Endothelial cell of hepatic sinusoid (primary cell): Measurements from ENCODE around the gene DYRK1A.
"Not testable (repeated sequence)": the region's sequence is repeated elsewhere in the genome, so short reads cannot be mapped to it uniquely, and the experiment has no call there.

ENCODE experiments used
- in situ Hi-C: cut with HindIII; loops from 2 replicates; pipeline ENCODE4 v1.10.0; 2017; ENCODE audit warnings: low sequenced_read_pairs

The DYRK1A gene

DNA sequence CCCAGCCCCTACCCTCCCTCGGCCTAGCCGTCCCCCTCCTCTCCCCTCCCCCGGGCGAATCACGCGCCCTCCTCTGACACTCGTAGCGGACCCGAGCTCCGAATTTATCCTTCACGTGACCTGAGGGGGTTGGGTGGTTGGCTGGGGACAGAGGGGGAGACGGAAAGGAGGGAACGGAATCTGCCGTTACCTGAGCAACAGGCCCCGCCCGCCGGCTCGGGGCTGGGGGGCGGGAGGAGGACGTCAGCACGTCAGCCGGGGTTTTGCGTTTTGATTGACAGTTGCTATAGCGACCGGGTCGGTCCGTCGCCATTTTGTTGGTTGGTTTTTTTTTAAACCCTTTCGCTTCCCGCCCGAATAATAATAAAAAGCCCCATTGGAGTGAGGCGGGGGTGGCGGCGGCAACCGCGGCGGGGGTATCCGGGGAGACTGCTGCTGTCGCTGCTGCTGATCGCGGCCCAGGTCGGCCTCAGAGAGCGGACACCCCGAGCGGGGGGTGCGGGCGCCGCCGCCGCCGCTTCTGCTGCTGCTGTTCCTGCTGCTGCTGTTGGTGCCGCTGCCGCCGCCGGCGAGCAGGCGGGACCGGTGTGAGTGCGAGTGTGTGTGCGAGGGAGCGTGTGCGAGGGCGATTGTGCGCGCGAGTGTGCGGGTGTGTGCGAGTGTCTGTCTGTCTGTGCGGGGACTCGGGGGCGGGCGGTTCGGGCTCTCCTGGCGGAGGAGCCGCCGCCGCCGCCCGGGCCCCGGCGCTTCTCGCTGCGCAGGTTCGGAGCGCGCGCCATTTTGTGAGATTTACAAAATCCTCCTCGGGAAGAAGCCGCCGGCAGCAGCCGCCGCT, at the start of gene DYRK1A:
DYRK1A (plus strand) TSS at position 292 of the 835 bp plus-strand sequence. CDS start 53,602 bp downstream, outside the sequence.
- in situ Hi-C loops: no loop called here

DNA sequence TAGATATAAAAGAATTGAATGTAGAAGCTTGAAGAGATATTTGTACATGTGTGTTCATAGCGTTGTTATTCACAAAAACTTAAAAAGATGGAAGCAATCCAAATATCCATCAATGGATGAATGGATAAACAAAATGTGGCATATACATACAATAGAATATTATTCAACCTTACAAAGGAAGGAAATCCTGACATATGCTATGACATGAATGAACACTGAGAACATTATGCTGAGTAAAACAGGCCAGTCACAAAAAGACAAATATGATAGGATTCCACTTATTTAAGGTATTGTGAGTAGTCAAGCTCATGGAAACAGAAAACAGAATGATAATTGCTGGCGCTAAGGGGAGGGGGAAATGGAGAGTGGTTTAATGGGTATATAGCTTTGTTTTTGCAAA, 47.0 kb upstream of the DYRK1A start:
- in situ Hi-C loops: no loop called here

DNA sequence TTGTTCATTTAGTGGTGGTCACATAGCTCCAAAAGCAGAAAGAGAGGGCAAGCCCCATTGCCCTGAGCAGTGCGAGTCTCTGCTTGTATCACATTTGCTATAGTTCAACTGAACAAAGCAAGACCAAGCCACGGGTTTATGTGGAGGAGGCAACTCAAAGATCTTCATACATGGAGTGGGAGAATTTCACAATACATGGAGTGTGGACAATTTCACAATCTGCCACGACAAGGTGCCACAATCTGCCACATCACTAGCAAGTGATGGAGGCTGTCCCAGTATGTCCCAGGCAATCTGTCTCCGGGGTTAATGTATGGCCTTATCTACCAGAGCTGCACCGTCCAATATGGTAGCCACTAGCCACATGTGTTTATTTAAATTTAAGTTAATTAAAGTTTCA, 44.5 kb upstream of the DYRK1A start:
- in situ Hi-C loops: no loop called here

DNA sequence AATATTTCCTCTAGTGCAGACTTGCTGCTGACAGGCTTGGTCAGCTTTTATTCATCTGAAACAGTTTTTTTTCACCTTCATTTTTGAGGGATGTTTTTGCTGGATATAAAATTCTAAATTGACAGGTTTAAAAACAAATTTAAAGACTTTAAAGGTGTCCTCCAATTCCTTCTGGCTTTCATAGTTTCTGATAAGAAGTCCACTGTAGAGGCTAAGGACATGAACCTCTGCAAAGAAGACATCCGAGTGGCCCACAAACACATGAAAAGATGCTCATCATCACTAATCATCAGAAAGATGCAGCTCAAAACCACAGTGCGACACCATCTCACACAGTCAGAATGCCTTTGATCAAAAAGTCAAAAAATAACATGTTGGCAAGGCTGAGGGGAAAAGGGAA, 42.0 kb upstream of the DYRK1A start:
- in situ Hi-C loops: no loop called here

DNA sequence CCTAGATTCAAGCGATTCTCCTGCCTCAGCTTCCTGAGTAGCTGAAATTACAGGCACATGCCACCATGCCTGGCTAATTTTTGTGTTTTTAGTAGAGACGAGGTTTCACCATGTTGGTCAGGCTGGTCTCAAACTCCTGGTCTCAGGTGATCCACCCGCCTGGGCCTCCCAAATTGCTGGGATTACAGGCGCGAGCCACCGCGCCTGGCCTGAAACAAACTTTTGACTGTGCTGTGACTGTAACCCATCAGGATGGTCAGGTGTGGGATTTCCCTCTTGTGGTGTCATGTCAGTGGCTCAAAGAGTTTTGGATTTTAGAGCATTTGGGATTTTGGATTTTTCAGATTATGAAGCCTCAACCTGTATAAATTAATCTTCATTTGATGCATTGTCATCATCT, 38.4 kb upstream of the DYRK1A start:
- in situ Hi-C loops: not testable (repeated sequence)

DNA sequence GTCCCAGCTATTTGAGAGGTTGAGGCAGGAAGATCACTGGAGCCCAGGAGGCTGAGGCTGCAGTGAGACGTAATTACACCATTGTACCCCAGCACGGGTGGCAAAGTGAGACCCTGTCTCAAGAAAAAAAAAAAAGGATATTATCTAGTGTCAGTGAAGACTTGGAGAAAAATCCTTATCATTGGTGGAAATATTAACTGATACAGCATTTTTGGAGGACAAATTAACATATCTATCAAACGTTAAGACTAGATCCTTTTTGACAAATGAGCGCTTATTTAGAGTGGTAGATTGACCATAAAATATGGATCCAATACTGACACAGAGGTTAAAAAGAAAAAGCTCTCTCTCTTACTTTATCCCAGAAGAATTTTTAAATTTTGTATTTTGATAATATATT, 35.2 kb upstream of the DYRK1A start:
- in situ Hi-C loops: no loop called here

DNA sequence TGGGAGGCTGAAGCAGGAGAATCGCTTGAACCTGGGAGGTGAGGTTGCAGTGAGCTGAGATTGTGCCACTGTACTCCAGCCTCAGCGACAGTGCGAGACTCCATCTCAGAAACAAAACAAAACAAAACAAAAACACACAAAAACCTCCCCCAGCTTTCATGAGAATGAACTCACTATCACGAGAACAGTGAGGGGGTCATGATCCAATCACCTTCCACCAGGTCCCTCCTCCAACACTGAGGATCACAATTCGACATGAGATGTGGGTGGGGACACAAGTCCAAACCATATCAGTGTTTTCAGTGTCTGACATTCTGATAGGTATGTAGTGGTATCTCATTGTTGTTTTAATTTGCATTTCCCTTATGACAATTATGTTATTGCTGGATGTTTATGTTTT, 31.5 kb upstream of the DYRK1A start:
- in situ Hi-C loops: no loop called here

DNA sequence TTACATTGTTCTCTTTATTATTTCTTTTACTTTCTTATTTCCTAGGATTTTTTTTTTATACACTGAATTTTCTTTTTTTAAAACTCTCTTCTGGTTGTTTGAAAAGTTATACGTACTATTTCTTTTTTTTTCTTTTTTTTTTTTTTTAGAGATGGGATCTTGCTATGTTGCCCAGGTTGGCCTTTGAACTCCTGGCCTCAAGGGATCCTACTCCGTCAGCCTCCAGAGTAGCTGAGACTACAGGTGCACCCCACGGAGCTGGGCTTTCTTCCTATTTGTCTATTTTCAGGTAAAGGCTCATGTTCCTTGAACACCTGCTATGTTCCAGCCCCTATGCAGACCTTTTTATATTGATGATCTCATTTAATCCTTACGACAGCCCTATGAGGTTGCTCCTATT, 29.4 kb upstream of the DYRK1A start:
- in situ Hi-C loops: no loop called here

DNA sequence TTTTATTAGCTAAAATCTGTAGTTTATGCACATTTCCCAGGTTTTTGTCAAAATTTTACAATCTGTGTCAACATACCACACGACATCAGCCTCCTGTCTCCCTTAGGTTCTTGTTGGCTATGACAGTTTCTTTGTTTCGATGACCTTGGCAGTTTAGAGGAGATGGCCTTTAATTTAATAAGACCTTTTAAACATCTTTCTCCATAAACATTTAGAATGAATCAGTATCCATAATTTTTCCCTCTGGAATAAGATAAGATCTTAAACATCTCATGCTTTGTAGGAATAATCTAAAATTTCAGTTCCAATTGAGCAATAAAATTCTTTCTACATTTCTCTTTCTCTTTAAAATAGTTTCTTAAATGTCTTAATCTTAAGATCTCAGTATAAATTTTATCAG, 28.7 kb upstream of the DYRK1A start:
- in situ Hi-C loops: no loop called here

DNA sequence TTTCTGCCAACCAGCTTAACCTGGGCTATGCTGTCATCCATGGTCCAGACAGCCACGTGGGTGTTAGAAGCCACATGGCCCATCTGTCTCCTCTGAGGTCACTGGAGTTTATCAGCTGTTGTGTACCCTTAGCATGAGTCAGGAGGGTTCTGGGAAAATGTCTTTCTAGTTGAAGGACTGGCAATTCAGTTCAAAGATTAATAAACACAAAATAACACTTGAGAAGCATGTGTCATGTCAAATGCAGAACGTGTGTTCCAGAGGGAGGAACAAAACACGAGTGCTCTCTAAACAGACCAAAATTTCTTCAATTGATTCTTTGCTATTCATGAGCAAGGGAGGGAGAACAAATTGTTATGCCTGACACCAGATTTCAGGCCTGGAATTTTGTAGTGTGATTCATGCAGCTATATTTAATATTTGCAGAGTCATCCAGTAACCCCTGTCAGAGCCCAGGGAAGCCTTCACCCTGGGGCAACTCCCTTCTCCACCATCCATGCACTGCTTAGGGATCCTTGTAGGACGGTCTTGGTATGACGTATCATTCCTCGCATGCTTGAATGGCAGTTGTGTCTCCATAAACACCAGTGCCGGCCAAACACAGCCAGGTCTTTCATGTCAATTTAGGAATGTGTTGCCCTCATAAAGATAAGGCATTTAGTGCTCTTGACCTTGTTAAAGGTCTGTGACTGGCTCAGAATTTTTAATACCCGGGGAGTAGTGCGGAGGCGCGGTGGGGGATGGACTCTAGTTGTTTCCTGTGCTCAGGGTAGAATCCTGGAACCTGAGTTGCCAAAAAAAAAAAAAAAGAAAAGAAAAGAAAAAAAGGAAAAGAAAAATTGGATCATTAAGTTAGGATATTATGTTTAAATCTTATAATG, 27.7 kb upstream of the DYRK1A start:
- in situ Hi-C loops: no loop called here

DNA sequence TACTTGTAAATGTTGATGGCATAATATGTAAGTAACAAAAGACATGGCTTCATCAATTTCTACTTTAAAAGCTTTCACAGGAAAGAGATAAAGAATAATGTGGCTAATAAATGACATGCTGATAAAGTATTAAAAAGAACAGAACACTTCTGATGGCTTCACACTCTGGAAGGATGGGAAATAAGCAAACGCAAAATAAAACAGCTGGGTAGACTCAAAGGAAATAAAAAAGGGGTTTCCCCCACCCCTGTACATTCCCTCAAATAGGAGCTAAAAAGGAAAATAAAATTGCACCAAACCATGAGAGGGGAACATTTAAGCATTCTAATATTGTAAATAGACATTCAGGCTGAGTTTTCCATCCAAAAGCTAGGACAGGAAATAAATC, 27.0 kb upstream of the DYRK1A start:
- in situ Hi-C loops: no loop called here

DNA sequence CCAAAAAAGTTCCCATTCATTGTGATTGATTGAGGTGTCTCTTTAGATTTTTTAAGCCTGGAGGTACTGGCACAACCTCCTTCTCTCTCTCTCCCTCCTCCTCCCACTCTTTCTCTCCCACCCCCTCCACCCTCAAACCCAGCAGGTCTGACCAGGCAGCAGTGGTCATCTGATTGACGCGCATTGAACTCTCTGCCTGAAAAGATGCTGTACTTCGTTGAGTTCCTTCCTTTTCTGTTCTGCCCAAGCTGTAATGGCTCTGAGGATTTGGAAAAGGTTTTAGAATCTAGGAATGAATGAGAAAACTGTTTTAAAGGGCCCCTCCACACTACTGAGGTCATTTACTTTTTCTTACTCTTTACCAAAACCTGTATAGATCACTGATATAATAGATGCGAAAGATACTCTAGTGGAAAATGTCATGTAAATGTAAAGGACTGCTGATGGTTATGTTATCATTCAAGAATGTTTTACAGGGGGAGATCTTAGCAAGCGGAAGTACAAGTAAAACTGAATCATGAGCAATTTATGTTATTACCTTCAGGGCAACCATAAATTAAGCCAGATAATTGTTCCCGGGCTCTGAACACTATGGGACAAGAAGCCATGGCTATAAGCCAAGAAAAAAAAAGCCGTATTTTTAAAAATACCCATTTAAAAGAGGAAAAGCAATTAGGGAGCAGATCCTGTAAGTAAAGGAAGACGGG, 25.2 kb upstream of the DYRK1A start:
- in situ Hi-C loops: no loop called here

DNA sequence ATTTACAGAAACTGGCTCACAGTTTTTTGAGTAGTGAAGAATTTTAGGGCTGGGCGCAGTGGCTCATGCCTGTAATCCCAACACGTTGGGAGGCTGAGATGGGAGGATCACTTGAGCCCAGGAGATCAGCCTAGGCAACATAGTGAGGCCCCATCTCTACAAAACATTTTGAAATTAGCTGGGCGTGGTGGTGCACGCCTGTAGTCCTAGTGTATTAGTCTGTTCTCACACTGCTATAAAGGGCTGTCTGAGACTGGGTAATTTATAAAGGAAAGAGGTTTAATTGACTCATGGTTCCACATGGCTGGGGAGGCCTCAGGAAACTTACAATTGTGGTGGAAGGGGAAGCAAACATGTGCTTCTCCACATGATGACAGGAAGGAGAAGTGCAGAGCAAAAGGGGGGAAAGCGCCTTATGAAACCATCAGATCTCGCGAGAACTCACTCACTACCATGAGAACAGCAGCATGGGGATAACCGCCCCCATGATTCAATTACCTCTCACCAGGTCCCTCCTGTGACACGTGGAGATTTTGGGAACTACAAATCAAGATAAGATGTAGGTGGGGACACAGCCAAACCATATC, 24.4 kb upstream of the DYRK1A start:
- in situ Hi-C loops: no loop called here

DNA sequence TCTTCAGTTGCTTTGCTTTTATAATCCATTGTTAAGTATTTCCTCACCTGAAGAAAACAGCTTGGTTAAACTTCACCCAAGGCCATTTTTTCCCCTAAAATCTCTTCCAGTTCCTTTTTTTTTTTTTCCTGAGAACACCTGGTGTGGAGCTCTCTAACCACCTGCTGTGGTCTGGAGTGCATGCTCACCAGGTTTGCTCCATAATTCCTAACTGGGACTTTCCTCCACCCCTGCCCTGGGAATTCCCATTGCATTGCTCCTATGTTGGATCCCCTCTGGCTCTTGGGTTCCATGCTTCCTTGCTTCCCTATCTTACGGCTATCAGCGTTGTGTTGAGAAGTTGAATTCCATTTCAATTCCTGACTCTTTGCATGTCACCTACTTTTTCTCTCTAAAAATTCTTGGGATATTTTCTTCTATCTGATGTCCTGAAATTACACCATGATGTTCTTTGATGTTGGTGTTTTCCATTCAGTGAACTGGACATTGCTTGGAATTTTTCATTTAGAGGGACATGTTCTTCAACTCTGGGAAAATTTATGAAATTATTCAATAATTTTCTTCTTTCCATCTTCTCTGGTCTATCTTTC, 19.6 kb upstream of the DYRK1A start:
- in situ Hi-C loops: no loop called here

DNA sequence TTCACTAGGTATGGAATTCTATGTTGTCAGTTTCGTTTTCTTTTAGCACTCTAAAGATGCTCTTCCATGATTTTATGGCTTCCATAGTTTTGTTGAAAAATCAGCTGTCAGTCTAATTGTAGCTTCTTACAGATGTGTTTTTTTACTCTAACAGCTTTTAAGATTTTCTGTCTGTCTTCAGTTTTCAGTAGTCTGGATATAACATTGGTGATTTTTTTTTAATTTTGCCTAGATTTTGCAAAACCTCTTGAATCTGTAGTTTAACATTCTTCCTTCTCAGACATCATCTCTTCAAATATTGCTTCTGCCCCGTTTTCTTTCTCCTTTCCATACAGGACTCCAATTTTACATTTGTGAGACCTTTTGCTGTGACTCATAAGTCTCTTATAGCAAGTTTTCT, 17.9 kb upstream of the DYRK1A start:
- in situ Hi-C loops: no loop called here

DNA sequence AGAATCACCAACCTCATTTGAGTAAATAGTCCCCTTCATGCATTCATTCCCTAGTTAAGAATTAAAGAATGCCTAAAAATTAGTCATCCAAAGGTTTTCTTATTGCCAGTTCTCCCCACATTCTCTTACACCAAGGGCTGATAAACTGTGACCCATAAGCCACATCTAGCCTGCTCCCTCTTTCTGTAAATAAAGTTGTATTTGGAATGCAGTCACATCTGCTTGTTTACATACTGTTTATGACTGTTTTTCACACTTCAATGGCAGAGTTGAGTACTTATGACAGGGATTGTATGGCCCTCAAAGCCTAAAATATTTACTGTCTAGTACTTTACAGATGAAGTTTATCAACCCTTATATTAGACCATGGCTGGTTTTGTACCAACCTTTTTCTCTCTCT, 16.1 kb upstream of the DYRK1A start:
- in situ Hi-C loops: no loop called here

DNA sequence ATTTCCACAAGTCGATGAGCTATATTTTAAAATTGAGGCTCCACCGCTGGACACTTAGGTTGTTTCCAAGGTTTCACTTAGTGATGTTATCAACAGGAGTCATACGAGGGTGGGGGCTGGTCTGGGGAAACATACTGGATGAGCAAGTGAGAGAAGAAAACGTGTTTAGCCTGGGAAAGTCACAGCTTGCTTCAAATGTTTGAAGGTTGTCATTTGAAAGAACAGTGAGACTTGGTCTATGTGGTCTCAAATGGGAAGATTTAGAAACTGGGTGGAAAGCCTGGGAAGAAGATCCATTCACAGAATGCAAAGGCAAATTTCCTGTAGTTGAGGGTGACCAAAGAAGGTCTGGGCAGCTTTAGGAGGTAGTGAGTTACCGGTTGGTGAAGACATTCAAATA, 9.9 kb upstream of the DYRK1A start:
- in situ Hi-C loops: no loop called here

DNA sequence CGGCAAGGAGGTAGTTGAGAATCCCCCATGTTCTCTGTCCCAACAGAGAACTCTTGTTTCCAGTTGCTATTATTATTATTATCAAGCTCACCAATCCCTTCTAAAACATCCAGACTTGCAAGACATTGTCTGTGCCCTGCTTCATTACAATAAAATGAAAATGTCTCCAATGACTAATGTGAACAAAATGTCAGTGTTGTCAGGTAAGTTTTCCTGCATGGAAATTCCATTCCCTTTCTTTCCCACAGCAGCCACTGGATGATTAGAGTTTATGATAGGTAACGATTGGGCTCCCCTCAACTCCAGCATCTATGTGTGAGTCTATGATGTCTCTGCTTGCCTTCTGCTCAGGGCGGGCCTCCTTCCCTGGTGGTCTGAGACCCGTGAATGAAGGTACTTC, 8.9 kb upstream of the DYRK1A start:
- in situ Hi-C loops: no loop called here

DNA sequence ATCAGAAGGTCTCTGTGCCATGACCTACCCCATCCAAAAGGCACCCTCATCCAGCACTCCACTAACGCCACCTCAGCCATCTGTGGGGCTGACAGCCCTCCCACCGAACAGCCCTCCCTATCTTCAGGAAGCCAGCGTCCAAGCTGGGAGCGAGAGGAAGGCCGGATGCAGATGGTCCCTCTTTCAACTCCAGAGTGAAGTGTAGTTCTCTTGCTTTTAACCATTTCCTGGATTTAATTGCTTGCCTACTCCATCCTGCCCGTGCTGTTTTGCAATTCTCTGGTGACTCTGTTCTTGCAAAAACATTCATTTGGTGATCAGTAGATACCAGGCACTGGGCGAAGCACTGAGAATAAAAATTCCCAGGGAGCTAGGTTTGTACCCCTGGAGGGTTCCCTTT, 8.2 kb upstream of the DYRK1A start:
- in situ Hi-C loops: no loop called here

DNA sequence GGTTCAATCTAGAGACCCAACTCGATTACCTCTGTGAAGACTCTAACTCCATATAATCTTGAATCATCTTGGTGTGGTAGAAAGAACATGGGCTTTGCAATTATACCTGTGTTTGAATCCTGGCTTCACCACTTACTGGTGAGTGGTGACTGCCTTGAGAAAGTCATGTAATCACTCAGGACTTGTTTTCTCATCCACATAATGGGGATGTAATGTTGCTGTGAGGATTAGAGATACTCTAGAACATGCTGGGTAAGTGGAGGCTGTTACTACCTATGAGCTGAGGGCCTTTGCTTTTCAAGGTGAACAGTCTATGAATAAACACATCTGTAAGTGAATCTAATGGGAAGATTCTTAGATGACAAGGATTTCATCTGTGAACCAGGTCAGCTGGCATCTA, 2.6 kb upstream of the DYRK1A start:
- in situ Hi-C loops: no loop called here

DNA sequence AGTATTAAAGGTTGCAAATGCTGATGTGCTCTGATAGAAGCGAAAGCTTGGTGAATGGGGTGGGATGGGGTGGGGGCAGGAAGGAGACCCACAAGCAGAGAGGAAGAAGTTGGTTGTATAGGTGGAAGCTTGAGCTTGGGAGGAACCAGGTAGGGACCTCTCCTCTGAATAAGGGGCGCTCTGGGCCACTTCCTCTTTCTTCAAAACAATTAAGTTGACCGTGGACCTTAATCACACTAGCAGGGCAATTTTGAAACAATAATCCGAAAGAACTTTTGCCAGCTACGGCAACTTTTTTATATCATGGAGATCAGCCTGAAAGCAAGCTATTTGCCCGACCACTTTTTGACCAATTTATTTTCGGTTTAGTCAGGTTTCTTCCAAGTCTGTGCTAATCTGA, 1.9 kb upstream of the DYRK1A start:
- in situ Hi-C loops: no loop called here
